K562 (cell line): ENCODE results near the gene WAS. TPM values are rescaled to one million over a fixed set of nuclear protein-coding genes. Genes with fewer than 3 reads are reported as not detected.
A peak's percentile ranks its signal among the peaks of the same experiment; 100 is the strongest.

ENCODE experiments used
- BDP1 ChIP-seq: IDR thresholded peaks from 3 replicates; pipeline ENCODE4 v1.6.1; 2011; ENCODE audit not compliant: insufficient read length, insufficient read depth
- BRCA1 ChIP-seq, 2 experiments: fragments of 450-650 bp in 1 of 2; sonication (generic) in 1 of 2; formaldehyde crosslinking in 1 of 2; IDR thresholded peaks; 2 replicates each; pipeline versions ENCODE4 v1.5.0 to v1.6.1; 2017 to 2020; ENCODE audit warnings: mild to moderate bottlenecking in 1 of 2, missing genetic modification reagents in 1 of 2
- CBFB ChIP-seq: sonication (generic); formaldehyde crosslinking; IDR thresholded peaks from 2 replicates; pipeline ENCODE4 v1.4.0; 2020; ENCODE audit warnings: mild to moderate bottlenecking, missing genetic modification reagents
- CHD4 ChIP-seq: fragments of 200-600 bp; sonication (generic); IDR thresholded peaks from 3 replicates; pipeline ENCODE4 v1.6.1; 2012; ENCODE audit warnings: low read depth, mild to moderate bottlenecking, mixed read lengths, low read length, inconsistent platforms; ENCODE audit not compliant: insufficient read depth, insufficient replicate concordance, poor library complexity, severe bottlenecking
- EP400 ChIP-seq: fragments of 450-650 bp; IDR thresholded peaks from 2 replicates; pipeline ENCODE4 v1.6.1; 2017; ENCODE audit warnings: antibody characterized with exemption, mild to moderate bottlenecking, moderate library complexity
- FOXK2 ChIP-seq, 2 experiments: fragments of 450-650 bp; IDR thresholded peaks in 1 of 2; conservative IDR thresholded peaks in 1 of 2; 2 replicates each; pipeline ENCODE4 v1.6.1; 2016; ENCODE audit warnings: low read depth in 2 of 2, mild to moderate bottlenecking in 1 of 2
- HCFC1 ChIP-seq: IDR thresholded peaks from 2 replicates; pipeline ENCODE4 v1.6.1; 2012; ENCODE audit warnings: low read depth, low read length, improper control_type of control experiment
- HES1 ChIP-seq: fragments of 450-650 bp; IDR thresholded peaks from 2 replicates; pipeline ENCODE4 v1.6.1; 2016; ENCODE audit warnings: low read depth, mild to moderate bottlenecking, moderate library complexity
- JUND ChIP-seq, 2 experiments: IDR thresholded peaks; 2 replicates in 1 of 2; 3 replicates in 1 of 2; pipeline ENCODE4 v1.6.1; 2011; ENCODE audit warnings: borderline replicate concordance in 2 of 2, low read depth in 2 of 2, low read length in 2 of 2, improper control_type of control experiment in 1 of 2, missing biosample characterization in 1 of 2, missing genetic modification characterization in 1 of 2, missing genetic modification reagents in 1 of 2
- MEF2A ChIP-seq: IDR thresholded peaks from 2 replicates; pipeline ENCODE4 v1.6.1; 2011; ENCODE audit warnings: low read depth, mild to moderate bottlenecking, low read length, moderate library complexity; ENCODE audit not compliant: control insufficient read depth
- MLX ChIP-seq, 2 experiments: fragments of 450-650 bp in 1 of 2; sonication (generic) in 1 of 2; formaldehyde crosslinking; conservative IDR thresholded peaks; 2 replicates each; pipeline versions ENCODE4 v1.4.0 to v1.8.1; 2020 to 2022; ENCODE audit warnings: mild to moderate bottlenecking in 1 of 2, missing genetic modification reagents in 1 of 2
- NRF1 ChIP-seq, 2 experiments: fragments of 450-650 bp; IDR thresholded peaks in 1 of 2; conservative IDR thresholded peaks in 1 of 2; 2 replicates each; pipeline ENCODE4 v1.6.1; 2014; ENCODE audit warnings: mild to moderate bottlenecking in 2 of 2
- RBM14 ChIP-seq: fragments of 200-400 bp; formaldehyde crosslinking; IDR thresholded peaks from 2 replicates; pipeline ENCODE4 v1.6.1; 2018; ENCODE audit warnings: low read depth, mild to moderate bottlenecking, low read length, moderate library complexity, borderline replicate concordance; ENCODE audit not compliant: insufficient read depth
- RFX7 ChIP-seq: fragments of 250-450 bp; sonication (Bioruptor Pico); IDR thresholded peaks from 2 replicates; pipeline ENCODE4 v1.5.1; 2021; ENCODE audit warnings: mild to moderate bottlenecking
- RNF2 ChIP-seq: sonication (generic); IDR thresholded peaks from 2 replicates; pipeline ENCODE4 v1.6.1; 2016
- SMAD1 ChIP-seq: fragments of 150-350 bp; IDR thresholded peaks from 2 replicates; pipeline ENCODE4 v1.6.1; 2014; ENCODE audit warnings: low read length, low read depth; ENCODE audit not compliant: partially characterized antibody
- TOE1 ChIP-seq, 2 experiments: fragments of 450-650 bp in 1 of 2; sonication (generic) in 1 of 2; formaldehyde crosslinking in 1 of 2; IDR thresholded peaks; 2 replicates each; pipeline versions ENCODE4 v1.7.1 to v1.8.0; 2016 to 2022; ENCODE audit warnings: borderline replicate concordance in 2 of 2, mild to moderate bottlenecking in 2 of 2, antibody characterized with exemption in 1 of 2, inconsistent platforms in 1 of 2, low read depth in 1 of 2, missing genetic modification reagents in 1 of 2, moderate library complexity in 1 of 2
- ZBTB5 ChIP-seq: fragments of 450-650 bp; IDR thresholded peaks from 2 replicates; pipeline ENCODE4 v1.6.1; 2017; ENCODE audit warnings: antibody characterized with exemption
- ZNF124 ChIP-seq: sonication (generic); formaldehyde crosslinking; IDR thresholded peaks from 2 replicates; pipeline ENCODE4 v1.8.1; 2022; ENCODE audit warnings: missing genetic modification reagents
- ZNF197 ChIP-seq: fragments of 200-800 bp; sonication (Bioruptor generic); IDR thresholded peaks from 2 replicates; pipeline ENCODE4 v1.6.1; 2016; ENCODE audit warnings: low read depth, missing genetic modification characterization, missing compliant biosample characterization
- ZNF282 ChIP-seq: sonication (generic); formaldehyde crosslinking; IDR thresholded peaks from 2 replicates; pipeline ENCODE4 v1.8.1; 2023; ENCODE audit warnings: missing genetic modification reagents
- ZNF354B ChIP-seq: fragments of 250-450 bp; sonication (Bioruptor Pico); IDR thresholded peaks from 2 replicates; pipeline ENCODE4 v1.4.0; 2020
- ZNF644 ChIP-seq: fragments of 200-800 bp; sonication (Bioruptor generic); IDR thresholded peaks from 2 replicates; pipeline ENCODE4 v1.6.1; 2016; ENCODE audit warnings: low read depth, missing genetic modification characterization, missing compliant biosample characterization
- ZNF707 ChIP-seq: fragments of 250-450 bp; sonication (Bioruptor Pico); conservative IDR thresholded peaks from 2 replicates; pipeline ENCODE4 v1.8.0; 2022; ENCODE audit warnings: inconsistent platforms, mild to moderate bottlenecking, moderate library complexity
- polyA plus RNA-seq, 8 experiments: library from polyadenylated mRNA; depleted of rRNA in 4 of 8; stranded (reverse) in 5 of 8; unstranded in 3 of 8; fragments of >200 nt; fragmentation: Nextera tagmentation in 2 of 8; fragmentation: Illumina TruSeq in 1 of 8; extraction: Ambion mirVana in 2 of 8; extraction: Trizol in 1 of 8; gene quantifications; 2 replicates each; pipeline versions ENCODE4 v1.2.1 to v1.2.3, GENCODE V29; 2011 to 2014; ENCODE audit warnings: inconsistent platforms in 1 of 8, missing spikeins in 1 of 8
- total RNA-seq, 7 experiments: library from RNA; depleted of rRNA in 6 of 7; stranded (reverse); fragments of >200 nt in 6 of 7; fragmentation: Illumina TruSeq in 2 of 7; extraction: Trizol in 2 of 7; gene quantifications; 2 replicates each; pipeline versions ENCODE4 v1.2.1 to v1.2.3, GENCODE V29; 2011 to 2021; ENCODE audit warnings: low replicate concordance in 1 of 7

WAS gene
- total and polyA plus RNA-seq, 9 of the 15 experiments (the other 6 are each of a cell fraction or from before 2014, with no cell fraction given), result 0.11 to 16.1 (median 3.8) TPM

GRCh38 chrX:48676106-48676892 is 7.3 kb upstream of the WAS start (continued):
- TF ChIP-seq ZBTB5 (no peak), ZNF197 (no peak), JUND (IDR thresholded peaks at IDR 0.05; ENCODE audit: borderline replicate concordance, low read depth, low read length) (peak; percentile 4; the same call in 1 of the 2 replicates), JUND (tag; IDR thresholded peaks at IDR 0.05; ENCODE audit: borderline replicate concordance, low read depth, low read length) (no peak; the same call in 2 of the 3 replicates), CHD4 (no peak), TOE1 (IDR thresholded peaks at IDR 0.05; ENCODE audit: borderline replicate concordance) (peak; percentile 49; the same call in 1 of the 2 replicates), TOE1 (CRISPR knock-in tag; IDR thresholded peaks at IDR 0.05; ENCODE audit: borderline replicate concordance, low read depth) (no peak), RBM14 (no peak), EP400 (peak; percentile 64; the same call in 1 of the 2 replicates), MEF2A (no peak), BRCA1 (IDR thresholded peaks at IDR 0.05) (no peak), BRCA1 (CRISPR knock-in tag; IDR thresholded peaks at IDR 0.05) (no peak), ZNF282 (CRISPR knock-in tag) (no peak), ZNF707 (CRISPR knock-in tag) (no peak), SMAD1 (no peak), ZNF354B (no peak), ZNF644 (no peak), HCFC1 (no peak), RNF2 (0 out of 2 replicates have a peak, but pooled peaks have one; percentile 21), CBFB (CRISPR knock-in tag) (no peak), RFX7 (CRISPR knock-in tag) (no peak), ZNF124 (no peak), BDP1 (no peak), HES1 (no peak), NRF1 (conservative IDR thresholded peaks at IDR 0.05 in 1 of 2, IDR thresholded peaks at IDR 0.05 in 1 of 2) (peak; percentile 97 to 98), MLX (CRISPR knock-in tag; conservative IDR thresholded peaks at IDR 0.05) (no peak), FOXK2 (conservative IDR thresholded peaks at IDR 0.05 in 1 of 2, IDR thresholded peaks at IDR 0.05 in 1 of 2; ENCODE audit: low read depth in 2 of 2) (peak in 1 of 2 experiments; percentile 96; a peak in 2 of 4 replicates)
